ENCODE measurements around the gene PIMREG. TPM values are rescaled to one million over a fixed set of nuclear protein-coding genes. Genes with fewer than 3 reads are reported as not detected.
A peak's percentile ranks its signal among the peaks of the same experiment; 100 is the strongest.

Gene PIMREG
- total RNA-seq, 4 donors from 2014 or later: 0.31 to 0.59 TPM; not detected in 2

GRCh38 chr17:6496116-6496481 is 51.8 kb downstream of the PIMREG start:
- H3K9me3 ChIP-seq: no peaks in the 10 kb centered on the region
- peaks cover 0 to 79% (median 2%) of the 10 kb centered on the region in 3 donors for H3K4me1 ChIP-seq
- peak overlapping the region in 1 of 4 donors; percentile 1 for H3K27ac ChIP-seq
- no peaks in the 10 kb centered on the region for H3K36me3 ChIP-seq
- 19 to 37% methylated on average over 7 to 8 of the region's 8 CpGs for WGBS, 2 donors (ENCODE audit: low coverage in 1 of 2)
- ATAC-seq: no peak
- no peaks in the 10 kb centered on the region for H3K27me3 ChIP-seq
- H3K4me3 ChIP-seq: no peak overlapping the region
- TF ChIP-seq POLR2AphosphoS5 (IDR thresholded peaks at IDR 0.05) (no peak), CTCF (IDR thresholded peaks at IDR 0.05) (no peak), EP300 (IDR thresholded peaks at IDR 0.05) (no peak), POLR2A (IDR thresholded peaks at IDR 0.05) (no peak)

GRCh38 chr17:6496640-6497441 is 52.6 kb downstream of the PIMREG start:
- Histone ChIP-seq H3K36me3 (no peaks in the 10 kb centered on the region), H3K4me3 (no peak overlapping the region), H3K27ac (peak overlapping the region in 3 of 4 donors; percentile 1 to 43 (median 31)), H3K27me3 (no peaks in the 10 kb centered on the region), H3K9me3 (no peaks in the 10 kb centered on the region), H3K4me1 (peaks cover 0 to 72% (median 2%) of the 10 kb centered on the region in 3 donors)
- TF ChIP-seq POLR2A (IDR thresholded peaks at IDR 0.05) (no peak), EP300 (IDR thresholded peaks at IDR 0.05) (no peak), POLR2AphosphoS5 (IDR thresholded peaks at IDR 0.05) (no peak), CTCF (IDR thresholded peaks at IDR 0.05) (no peak)
- WGBS, 2 donors (ENCODE audit: low coverage in 1 of 2): 28 to 46% methylated on average over 9 to 11 of the region's 15 CpGs
- ATAC-seq: no peak

GRCh38 chr17:6497496-6498221 is 53.4 kb downstream of the PIMREG start:
- Histone ChIP-seq H3K27ac (peak overlapping the region in 3 of 4 donors; percentile 1 to 43 (median 31)), H3K9me3 (no peaks in the 10 kb centered on the region), H3K4me1 (peaks cover 0 to 64% (median 2%) of the 10 kb centered on the region in 3 donors), H3K4me3 (no peak overlapping the region), H3K27me3 (no peaks in the 10 kb centered on the region), H3K36me3 (peaks cover 0 to 6% of the 10 kb centered on the region in 2 donors)
- TF ChIP-seq POLR2AphosphoS5 (IDR thresholded peaks at IDR 0.05) (no peak), POLR2A (IDR thresholded peaks at IDR 0.05) (no peak), EP300 (IDR thresholded peaks at IDR 0.05) (no peak), CTCF (IDR thresholded peaks at IDR 0.05) (no peak)
- ATAC-seq: no peak
- 24% methylated on average over 4 of the region's 17 CpGs; no CpG with 5 or more reads in 1 of the 2 donors for WGBS, 2 donors (ENCODE audit: low coverage in 1 of 2)

- peak overlapping the region in 1 of 4 donors; percentile 31 for H3K27ac ChIP-seq
- H3K4me1 ChIP-seq: peaks cover 0 to 57% (median 0%) of the 10 kb centered on the region in 3 donors
- ATAC-seq: no peak
- no peak for TF ChIP-seq CTCF (IDR thresholded peaks at IDR 0.05)
- no peak for TF ChIP-seq EP300 (IDR thresholded peaks at IDR 0.05)
- TF ChIP-seq POLR2AphosphoS5 (IDR thresholded peaks at IDR 0.05): no peak
- TF ChIP-seq POLR2A (IDR thresholded peaks at IDR 0.05): no peak
- no peak overlapping the region for H3K4me3 ChIP-seq
- no peaks in the 10 kb centered on the region for H3K9me3 ChIP-seq
- 87 to 94% methylated on average over 5 to 6 of the region's 7 CpGs for WGBS, 2 donors (ENCODE audit: low coverage in 1 of 2)
- peaks cover 0 to 13% of the 10 kb centered on the region in 2 donors for H3K36me3 ChIP-seq
- H3K27me3 ChIP-seq: no peaks in the 10 kb centered on the region
These were observed 54.1 kb downstream of the PIMREG start for GRCh38 chr17:6498356-6498755.
